ENCODE results near the gene IL1A.

DNA sequence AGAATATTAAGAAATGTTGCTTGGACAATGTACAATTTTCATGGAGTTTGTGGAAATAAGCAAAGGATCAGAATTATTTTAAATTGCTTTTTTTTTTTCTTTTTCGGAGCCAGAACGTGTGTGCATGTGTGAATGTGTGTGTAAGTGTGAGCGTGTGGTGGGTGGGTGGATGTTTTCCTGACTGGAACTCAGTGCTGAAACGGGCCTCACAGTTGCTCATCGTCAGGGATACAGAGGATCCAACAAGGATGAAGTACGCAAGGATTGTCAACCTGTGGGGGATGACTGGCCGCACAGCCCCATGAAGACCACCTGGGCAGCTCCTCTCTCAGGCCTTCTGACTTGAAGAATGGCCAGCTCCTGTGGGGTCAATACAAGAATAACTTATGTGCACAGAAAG lies 34.8 kb upstream of the IL1A start:
- TF ChIP-seq, protein P1, sequence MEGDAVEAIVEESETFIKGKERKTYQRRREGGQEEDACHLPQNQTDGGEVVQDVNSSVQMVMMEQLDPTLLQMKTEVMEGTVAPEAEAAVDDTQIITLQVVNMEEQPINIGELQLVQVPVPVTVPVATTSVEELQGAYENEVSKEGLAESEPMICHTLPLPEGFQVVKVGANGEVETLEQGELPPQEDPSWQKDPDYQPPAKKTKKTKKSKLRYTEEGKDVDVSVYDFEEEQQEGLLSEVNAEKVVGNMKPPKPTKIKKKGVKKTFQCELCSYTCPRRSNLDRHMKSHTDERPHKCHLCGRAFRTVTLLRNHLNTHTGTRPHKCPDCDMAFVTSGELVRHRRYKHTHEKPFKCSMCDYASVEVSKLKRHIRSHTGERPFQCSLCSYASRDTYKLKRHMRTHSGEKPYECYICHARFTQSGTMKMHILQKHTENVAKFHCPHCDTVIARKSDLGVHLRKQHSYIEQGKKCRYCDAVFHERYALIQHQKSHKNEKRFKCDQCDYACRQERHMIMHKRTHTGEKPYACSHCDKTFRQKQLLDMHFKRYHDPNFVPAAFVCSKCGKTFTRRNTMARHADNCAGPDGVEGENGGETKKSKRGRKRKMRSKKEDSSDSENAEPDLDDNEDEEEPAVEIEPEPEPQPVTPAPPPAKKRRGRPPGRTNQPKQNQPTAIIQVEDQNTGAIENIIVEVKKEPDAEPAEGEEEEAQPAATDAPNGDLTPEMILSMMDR (IDR thresholded peaks at IDR 0.05; ENCODE audit: low read length), result no peak
- no peak for TF ChIP-seq EZH2 (IDR thresholded peaks at IDR 0.05; ENCODE audit: borderline replicate concordance, low read length)

All from OCI-LY1 (cell line).